HG02678 (cell line): ENCODE results near the gene OR2T34.
"Not testable (repeated sequence)": the region's sequence is repeated elsewhere in the genome, so short reads cannot be mapped to it uniquely, and the experiment has no call there.

Experiments
- ATAC-seq: cut with Tn5 transposase; IDR thresholded peaks from one replicate; pipeline ENCODE4 v1.9.1; 2021; ENCODE audit warnings: mild to moderate bottlenecking, moderate library complexity; ENCODE audit not compliant: unreplicated experiment

The OR2T34 gene, protein sequence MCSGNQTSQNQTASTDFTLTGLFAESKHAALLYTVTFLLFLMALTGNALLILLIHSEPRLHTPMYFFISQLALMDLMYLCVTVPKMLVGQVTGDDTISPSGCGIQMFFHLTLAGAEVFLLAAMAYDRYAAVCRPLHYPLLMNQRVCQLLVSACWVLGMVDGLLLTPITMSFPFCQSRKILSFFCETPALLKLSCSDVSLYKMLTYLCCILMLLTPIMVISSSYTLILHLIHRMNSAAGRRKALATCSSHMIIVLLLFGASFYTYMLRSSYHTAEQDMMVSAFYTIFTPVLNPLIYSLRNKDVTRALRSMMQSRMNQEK

GRCh38 chr1:248574657-248575056 is at the start of gene OR2T34:
Gene OR2T34, minus strand, starts transcription at chr1:248574757. Its CDS starts 0 bp downstream, at chr1:248574757.
- not testable (repeated sequence) for ATAC-seq

- peak; percentile 94 for ATAC-seq
These were observed 48.0 kb upstream of the OR2T34 start for GRCh38 chr1:248622570-248623001.

GRCh38 chr1:248621770-248622169 is 47.2 kb upstream of the OR2T34 start:
- ATAC-seq: no peak

- no peak for ATAC-seq
These were observed 44.3 kb upstream of the OR2T34 start for GRCh38 chr1:248618878-248619277.

DNA sequence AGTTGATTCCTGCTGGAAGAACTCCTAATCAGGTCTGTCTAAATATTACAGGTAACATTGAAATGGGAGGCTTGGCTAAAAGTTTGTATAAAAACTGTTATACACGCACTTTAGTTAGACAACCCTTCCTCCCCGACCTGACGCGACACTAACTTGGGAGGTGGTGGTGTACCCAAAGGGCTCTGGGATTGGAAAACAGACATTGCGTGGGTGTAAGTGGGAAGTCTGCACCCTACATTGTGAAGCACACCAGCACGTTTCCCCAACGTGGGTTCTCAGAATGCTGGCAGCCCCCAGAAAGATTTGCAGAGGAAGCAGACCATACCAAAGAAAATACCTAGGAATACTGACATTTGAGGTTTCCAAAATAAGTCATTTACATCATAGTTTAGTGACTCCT is 43.6 kb upstream of the OR2T34 start:
- ATAC-seq: no peak

DNA sequence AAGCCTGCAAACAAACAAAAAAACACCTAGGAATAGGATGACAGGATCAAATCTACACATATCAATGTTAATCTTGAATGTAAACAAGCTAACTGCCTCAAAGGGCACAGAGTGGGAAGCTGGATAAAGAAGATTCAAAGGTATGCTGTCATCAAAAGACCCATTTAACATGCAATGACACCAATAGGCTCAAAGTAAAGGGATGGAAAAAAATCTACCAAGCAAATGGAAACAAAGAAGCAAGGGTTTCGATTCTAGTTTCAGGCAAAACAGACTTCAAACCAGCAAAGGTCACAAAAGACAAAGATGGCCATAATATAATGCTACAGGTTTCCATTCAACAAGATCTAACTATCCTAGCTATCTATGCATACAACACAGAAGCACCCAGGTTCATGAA is 39.2 kb upstream of the OR2T34 start:
- peak; percentile 75 for ATAC-seq

GRCh38 chr1:248611883-248612414 is 37.4 kb upstream of the OR2T34 start:
- ATAC-seq: no peak

DNA sequence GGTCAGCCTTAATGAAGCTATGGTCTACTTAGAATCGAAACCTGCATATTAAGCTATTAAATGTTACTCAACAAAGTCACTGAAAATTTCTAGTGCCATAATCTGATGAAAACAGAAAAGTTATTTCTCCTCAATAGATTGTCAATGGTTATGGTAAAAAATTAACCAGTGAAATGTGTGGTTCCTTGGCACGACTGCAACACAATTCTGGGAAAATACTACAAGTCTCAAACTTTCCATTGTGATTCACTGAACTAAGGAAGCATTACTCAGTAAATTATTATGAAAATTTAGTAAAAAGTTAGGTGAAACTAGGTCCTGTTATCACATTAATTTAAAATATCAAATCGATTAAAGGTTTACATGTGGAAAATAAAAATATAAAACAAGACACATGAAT is 35.7 kb upstream of the OR2T34 start:
- no peak for ATAC-seq

DNA sequence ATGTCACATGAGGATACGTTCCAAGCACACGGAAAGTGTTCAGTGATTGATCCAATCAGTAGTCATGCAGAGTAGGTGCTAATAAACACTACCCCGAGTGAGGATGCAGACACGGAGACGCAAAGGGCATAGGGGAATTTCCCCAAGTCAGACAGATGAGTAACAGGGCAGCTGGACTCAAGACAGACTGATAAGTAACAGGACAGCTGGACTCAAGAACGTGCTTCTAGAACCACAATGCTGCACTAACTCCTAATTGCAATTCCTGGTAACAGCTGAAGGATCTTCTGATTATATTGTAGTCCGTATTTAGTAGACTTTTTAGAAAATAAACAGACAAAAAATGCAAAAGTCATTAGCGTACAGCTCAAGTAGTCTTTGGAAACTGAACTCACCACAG is 24.8 kb upstream of the OR2T34 start:
- no peak for ATAC-seq

DNA sequence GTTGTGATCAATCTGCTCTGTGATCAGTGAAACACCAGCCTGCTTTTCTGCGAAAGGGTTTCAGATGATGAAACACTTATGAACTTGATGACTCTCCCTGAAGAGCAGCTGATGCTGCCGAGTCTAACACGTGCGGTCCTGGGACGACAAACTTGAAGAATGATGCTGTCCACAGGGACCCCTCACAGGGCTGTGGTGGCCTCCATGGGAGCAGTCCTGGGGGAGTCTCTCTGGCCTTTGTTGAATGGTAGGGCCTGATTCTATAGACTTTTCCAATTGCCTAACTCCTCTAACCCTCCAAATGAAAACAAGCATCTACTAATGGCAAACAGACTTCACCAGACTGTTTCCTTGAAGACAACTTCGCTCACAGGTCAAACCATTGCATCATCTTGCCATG is 23.0 kb upstream of the OR2T34 start, which contains the start of gene OR2T10:
Gene OR2T10, minus strand, starts transcription at position 112 of the 400 bp plus-strand sequence. CDS start 3,932 bp downstream, outside the sequence.
- ATAC-seq: no peak

GRCh38 chr1:248596615-248597014 is 22.1 kb upstream of the OR2T34 start:
- peak; percentile 61 for ATAC-seq

GRCh38 chr1:248593226-248593625 is 18.7 kb upstream of the OR2T34 start:
- no peak for ATAC-seq

DNA sequence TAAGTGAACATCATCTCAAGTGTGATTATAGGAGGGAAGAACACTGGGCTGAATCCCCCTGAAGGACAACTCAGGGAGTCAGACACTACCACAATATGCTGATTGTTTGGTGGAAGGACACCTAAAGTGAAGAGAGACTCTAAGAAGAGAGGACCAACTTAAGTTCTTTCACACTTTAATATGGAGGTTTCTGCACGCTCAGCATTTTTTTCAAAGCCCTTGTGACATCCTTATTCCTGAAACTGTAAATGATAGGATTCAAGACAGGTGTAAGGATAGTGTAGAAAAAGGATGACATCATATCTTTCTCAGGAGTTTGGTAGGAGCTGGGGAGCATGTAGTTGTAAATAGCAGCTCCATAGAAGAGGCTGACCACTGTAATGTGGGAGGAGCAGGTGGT is 18.1 kb upstream of the OR2T34 start:
- no peak for ATAC-seq

- ATAC-seq: no peak
These were observed 15.5 kb upstream of the OR2T34 start for GRCh38 chr1:248590055-248590454.

DNA sequence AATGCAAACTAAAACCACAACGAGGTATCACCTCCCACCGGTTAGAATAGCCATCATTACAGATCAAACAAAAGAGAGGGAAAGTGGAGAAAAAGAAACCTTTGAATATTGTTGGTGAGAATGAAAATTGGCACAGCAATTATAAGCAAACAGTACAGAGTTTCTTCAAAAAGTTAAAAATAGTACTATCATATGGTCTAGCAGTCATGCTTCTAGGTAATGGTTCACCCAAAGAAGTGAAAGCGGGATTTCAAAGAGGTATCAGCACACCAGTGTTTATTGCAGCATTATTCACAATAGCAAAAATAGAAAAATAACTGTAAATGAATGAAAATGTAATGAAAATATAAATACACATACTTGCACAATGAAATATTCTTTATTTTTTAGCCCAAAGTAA is 14.8 kb upstream of the OR2T34 start:
- no peak for ATAC-seq

DNA sequence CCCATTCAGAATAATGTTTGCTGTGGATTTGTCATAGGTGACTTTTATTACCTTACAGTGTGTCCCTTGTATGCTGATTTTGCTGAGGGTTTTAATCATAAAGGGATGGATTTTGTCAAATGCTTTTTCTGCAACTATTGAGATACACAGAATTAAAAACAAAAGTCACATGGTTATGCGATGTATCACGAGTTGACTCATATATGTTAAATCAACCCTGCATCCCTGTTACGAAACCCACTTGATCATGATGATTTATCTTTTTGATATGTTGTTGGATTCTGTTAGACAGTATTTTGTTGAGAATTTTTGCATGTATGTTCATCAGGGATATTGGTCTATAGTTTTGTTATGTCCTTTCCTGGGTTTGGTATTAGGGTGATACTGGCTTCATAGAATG is 10.7 kb upstream of the OR2T34 start:
- ATAC-seq: no peak

DNA sequence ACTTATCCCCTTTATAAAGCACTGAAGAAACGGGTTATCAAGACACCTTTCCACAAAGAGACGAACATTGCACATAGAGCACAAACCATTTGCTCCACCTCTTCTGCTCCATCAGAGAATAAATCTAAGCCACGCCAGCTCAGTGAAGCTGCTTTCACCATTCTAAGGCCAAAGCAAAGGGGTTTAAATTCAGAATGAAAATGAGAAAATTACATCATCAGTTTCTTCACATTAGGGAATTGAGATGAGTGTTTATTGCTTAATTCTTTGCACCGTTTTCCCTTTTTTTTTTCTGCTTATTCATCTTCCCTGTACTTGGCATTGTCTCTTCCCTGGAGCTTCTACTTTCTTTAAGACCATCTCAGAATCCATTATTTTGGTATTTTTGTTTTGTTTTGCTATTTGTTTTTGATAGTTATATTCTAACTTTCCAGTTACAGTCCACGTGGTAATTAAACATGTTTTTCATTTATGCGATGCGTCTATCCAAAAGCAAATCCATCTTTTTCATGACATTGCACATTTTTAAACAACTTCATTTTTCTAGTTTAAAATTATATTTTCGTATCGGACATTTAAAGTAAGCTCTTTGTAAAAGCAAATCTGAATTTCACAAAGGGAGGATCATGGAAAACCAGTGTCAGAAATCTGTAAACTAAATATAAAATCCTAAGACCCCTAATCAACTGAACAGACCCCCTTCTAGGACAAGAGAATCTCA is 1.9 kb upstream of the OR2T34 start:
- ATAC-seq: no peak

GRCh38 chr1:248573856-248574255 is 701 bp downstream of the OR2T34 start:
- not testable (repeated sequence) for ATAC-seq

DNA sequence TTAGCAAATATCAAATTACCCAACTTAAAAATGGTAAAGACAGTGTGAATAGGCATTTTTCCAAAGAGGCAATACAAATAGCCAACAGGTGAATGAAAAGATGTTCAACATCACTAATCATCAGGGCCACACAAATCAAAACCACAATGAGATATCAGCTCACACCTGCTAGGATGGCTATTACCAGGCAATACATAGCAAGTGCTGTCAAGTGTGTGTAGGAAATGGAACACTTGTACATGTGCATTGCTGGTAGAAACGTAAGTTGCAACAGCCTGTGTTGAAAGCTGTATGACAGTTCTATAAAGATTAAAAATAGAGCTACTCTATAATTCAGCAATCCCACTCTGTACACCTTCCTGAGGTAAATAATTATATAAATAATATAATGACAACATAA is 2.5 kb downstream of the OR2T34 start:
- not testable (repeated sequence) for ATAC-seq

GRCh38 chr1:248570811-248571210 is 3.7 kb downstream of the OR2T34 start:
- not testable (repeated sequence) for ATAC-seq

DNA sequence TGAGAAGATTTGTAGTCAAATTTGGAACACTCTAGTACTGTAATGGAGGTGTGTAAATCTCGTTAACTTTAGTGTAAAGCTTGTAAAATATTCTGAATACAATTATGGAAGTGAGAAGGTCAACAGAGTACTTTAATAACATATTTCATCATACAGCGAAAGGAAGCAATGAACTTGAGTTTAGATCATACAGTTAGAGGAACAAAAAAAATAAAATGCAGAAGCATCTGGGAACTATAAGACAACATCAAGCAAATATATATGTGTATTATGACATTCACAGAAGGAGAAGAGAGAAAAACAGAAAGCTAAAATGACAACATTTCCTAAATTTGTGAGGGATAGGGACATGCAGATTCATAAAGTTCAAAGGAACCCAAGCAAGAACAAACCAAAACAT is 5.5 kb downstream of the OR2T34 start:
- not testable (repeated sequence) for ATAC-seq
